Activated B cell treated with CpG ODN at 0.5 μM for 24 hours (primary cell): ENCODE data around the gene PPCS. TPM values are rescaled to one million over a fixed set of nuclear protein-coding genes. Genes with fewer than 3 reads are reported as not detected.

ENCODE experiments used
- ATAC-seq: fragments of 200-7000 bp; cut with Tn5 transposase; one replicate; pipeline ENCODE4 v1.10.0; 2021; ENCODE audit warnings: low read depth, mild to moderate bottlenecking, moderate library complexity
- CTCF ChIA-PET: fragments of 350-600 bp; sonication (Branson Sonifier 250); formaldehyde crosslinking; loops from one replicate; lab custom pipeline; 2021; ENCODE audit warnings: antibody characterized with exemption; lab: Charles Lee
- POLR2A ChIA-PET: fragments of 350-600 bp; sonication (Branson Sonifier 250); formaldehyde crosslinking; loops from one replicate; lab custom pipeline; 2021; ENCODE audit warnings: antibody characterized with exemption; lab: Charles Lee
- DNase-seq: peaks from one replicate; pipeline ENCODE4 v3.0.0; 2022
- H3K27ac Mint-ChIP-seq: one replicate; pipeline ENCODE4 v1.8.0; 2020; ENCODE audit warnings: mixed read lengths
- H3K27me3 Mint-ChIP-seq: one replicate; pipeline ENCODE4 v1.8.0; 2021; ENCODE audit warnings: mixed read lengths
- H3K36me3 Mint-ChIP-seq: one replicate; pipeline ENCODE4 v1.8.0; 2021; ENCODE audit warnings: low read depth, mixed read lengths
- H3K4me1 Mint-ChIP-seq: one replicate; pipeline ENCODE4 v1.8.0; 2021; ENCODE audit warnings: mixed read lengths
- H3K4me3 Mint-ChIP-seq: one replicate; pipeline ENCODE4 v1.8.0; 2020; ENCODE audit warnings: mild to moderate bottlenecking, mixed read lengths
- H3K9me3 Mint-ChIP-seq: one replicate; pipeline ENCODE4 v1.8.0; 2020; ENCODE audit warnings: mixed read lengths
- intact Hi-C: fragments of 100-400 bp; cut with micrococcal nuclease; formaldehyde crosslinking; loops from one replicate; pipeline ENCODE4 v1.15.1; 2024
- total RNA-seq: library from RNA; stranded (reverse); gene quantifications from 2 replicates; pipeline ENCODE4 v1.2.3, GENCODE V29; 2022
- TF ChIP-seq, protein P1 (sequence below): fragments of 200-600 bp; IDR thresholded peaks from one replicate; pipeline ENCODE4 v1.8.0; 2022; ENCODE audit warnings: antibody characterized with exemption, mild to moderate bottlenecking

PPCS gene
- total RNA-seq, 1 donor from 2014 or later = 63.1 TPM

GRCh38 chr1:42419126-42419821 lies 37.1 kb upstream of the PPCS start:
- Mint-ChIP-seq H3K36me3 (no peaks in the 10 kb centered on the region), H3K9me3 (no peaks in the 10 kb centered on the region)

DNA sequence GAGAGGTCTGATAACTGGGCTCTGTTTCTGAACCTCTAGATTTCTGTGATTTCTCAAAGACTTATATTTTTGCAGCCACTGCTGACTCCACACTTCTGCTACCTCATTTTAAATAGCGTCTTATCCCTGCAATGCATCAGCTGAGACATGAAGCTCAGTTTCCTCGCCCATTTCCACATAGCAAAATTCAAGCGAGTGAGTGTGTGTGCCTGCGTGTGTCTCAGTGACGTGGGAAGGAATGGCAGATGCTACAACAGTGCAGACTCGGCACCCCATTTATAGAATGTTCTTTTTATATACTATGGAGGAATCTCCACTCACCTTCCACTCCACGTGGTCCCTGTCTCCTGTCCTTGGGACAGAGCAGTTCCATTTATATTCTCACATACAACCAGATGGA lies 36.2 kb upstream of the PPCS start:
- Mint-ChIP-seq H3K27me3 (peaks cover 23% of the 10 kb centered on the region), H3K4me3 (no peak overlapping the region), H3K36me3 (no peaks in the 10 kb centered on the region), H3K9me3 (no peaks in the 10 kb centered on the region), H3K4me1 (no peaks in the 10 kb centered on the region), H3K27ac (no peak overlapping the region)
- ChIA-PET POLR2A (no interaction called here), CTCF (no interaction called here)
- ATAC-seq (no peak), DNase-seq (no peak)
- TF ChIP-seq, protein P1, sequence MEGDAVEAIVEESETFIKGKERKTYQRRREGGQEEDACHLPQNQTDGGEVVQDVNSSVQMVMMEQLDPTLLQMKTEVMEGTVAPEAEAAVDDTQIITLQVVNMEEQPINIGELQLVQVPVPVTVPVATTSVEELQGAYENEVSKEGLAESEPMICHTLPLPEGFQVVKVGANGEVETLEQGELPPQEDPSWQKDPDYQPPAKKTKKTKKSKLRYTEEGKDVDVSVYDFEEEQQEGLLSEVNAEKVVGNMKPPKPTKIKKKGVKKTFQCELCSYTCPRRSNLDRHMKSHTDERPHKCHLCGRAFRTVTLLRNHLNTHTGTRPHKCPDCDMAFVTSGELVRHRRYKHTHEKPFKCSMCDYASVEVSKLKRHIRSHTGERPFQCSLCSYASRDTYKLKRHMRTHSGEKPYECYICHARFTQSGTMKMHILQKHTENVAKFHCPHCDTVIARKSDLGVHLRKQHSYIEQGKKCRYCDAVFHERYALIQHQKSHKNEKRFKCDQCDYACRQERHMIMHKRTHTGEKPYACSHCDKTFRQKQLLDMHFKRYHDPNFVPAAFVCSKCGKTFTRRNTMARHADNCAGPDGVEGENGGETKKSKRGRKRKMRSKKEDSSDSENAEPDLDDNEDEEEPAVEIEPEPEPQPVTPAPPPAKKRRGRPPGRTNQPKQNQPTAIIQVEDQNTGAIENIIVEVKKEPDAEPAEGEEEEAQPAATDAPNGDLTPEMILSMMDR = no peak
- intact Hi-C loops = no loop called here

More at GRCh38 chr1:42419126-42419821, 37.1 kb upstream of the PPCS start:
- Mint-ChIP-seq H3K4me3 (no peak overlapping the region), H3K27me3 (peaks cover 25% of the 10 kb centered on the region), H3K27ac (no peak overlapping the region), H3K4me1 (no peaks in the 10 kb centered on the region)
- TF ChIP-seq, protein P1 = no peak
- POLR2A ChIA-PET = no interaction called here
- intact Hi-C loops = no loop called here
- no peak for ATAC-seq
- CTCF ChIA-PET = no interaction called here
- no peak for DNase-seq

- DNase-seq (no peak), ATAC-seq (no peak)
- Mint-ChIP-seq H3K4me3 (no peak overlapping the region), H3K27me3 (peaks cover 22% of the 10 kb centered on the region), H3K9me3 (no peaks in the 10 kb centered on the region), H3K27ac (no peak overlapping the region), H3K4me1 (no peaks in the 10 kb centered on the region), H3K36me3 (no peaks in the 10 kb centered on the region)
- intact Hi-C loops = no loop called here
- CTCF ChIA-PET = no interaction called here
- POLR2A ChIA-PET = no interaction called here
- TF ChIP-seq, protein P1 = no peak
These were observed 35.3 kb upstream of the PPCS start for GRCh38 chr1:42420911-42421585.

DNA sequence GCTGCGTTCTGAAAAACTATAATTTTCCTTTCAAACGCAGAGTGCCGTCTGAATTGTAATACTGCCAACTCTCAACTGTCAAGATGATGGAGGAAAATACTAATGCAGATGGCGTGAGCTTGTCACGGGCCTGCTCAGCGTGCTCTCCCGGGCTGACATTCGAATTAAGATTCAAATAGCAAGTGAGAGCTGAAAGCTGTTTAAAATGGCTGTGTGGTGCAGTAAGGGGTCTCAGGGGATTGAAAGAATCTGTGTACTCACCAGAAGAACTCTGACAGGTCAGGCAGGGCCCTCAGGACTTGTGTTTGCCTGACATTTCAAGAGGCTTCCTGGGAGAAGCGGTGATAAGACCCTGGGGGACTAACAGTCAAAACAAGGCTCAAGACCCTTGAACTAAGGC lies 33.6 kb upstream of the PPCS start:
- ChIA-PET CTCF (no interaction called here), POLR2A (no interaction called here)
- Mint-ChIP-seq H3K36me3 (no peaks in the 10 kb centered on the region), H3K9me3 (no peaks in the 10 kb centered on the region), H3K4me3 (no peak overlapping the region), H3K27ac (no peak overlapping the region), H3K4me1 (no peaks in the 10 kb centered on the region), H3K27me3 (peaks cover 22% of the 10 kb centered on the region)
- intact Hi-C loops = no loop called here
- ATAC-seq (no peak), DNase-seq (no peak)
- TF ChIP-seq, protein P1 = no peak

- Mint-ChIP-seq H3K27ac (no peak overlapping the region), H3K4me1 (no peaks in the 10 kb centered on the region), H3K36me3 (no peaks in the 10 kb centered on the region), H3K4me3 (no peak overlapping the region), H3K27me3 (peaks cover 18% of the 10 kb centered on the region), H3K9me3 (no peaks in the 10 kb centered on the region)
- POLR2A ChIA-PET = no interaction called here
- intact Hi-C loops = no loop called here
- no peak for ATAC-seq
- CTCF ChIA-PET = no interaction called here
- DNase-seq = no peak
- TF ChIP-seq, protein P1 = no peak
These were observed 32.7 kb upstream of the PPCS start for GRCh38 chr1:42423681-42424080.
